Activated T-helper 2 cell treated with anti-CD3 and anti-CD28 coated beads, Interferon-gamma antibody, Interleukin-2, Interleukin-4, amounts not matched to agents 10 μg/mL and 5 μg/mL and 100 μg/mL, durations not matched to agents 14 hours and 24 hours and 36 hours (primary cell): ENCODE results near the gene NRAS. TPM values are rescaled to one million over a fixed set of nuclear protein-coding genes. Genes with fewer than 3 reads are reported as not detected.

Experiments used
- DNase-seq: peaks from one replicate; pipeline ENCODE4 v3.0.0; 2021; ENCODE audit warnings: low spot score
- H3K27ac Mint-ChIP-seq: one replicate; pipeline ENCODE4 v1.8.0; 2021; ENCODE audit warnings: mixed read lengths
- H3K27me3 Mint-ChIP-seq: one replicate; pipeline ENCODE4 v1.8.0; 2021; ENCODE audit warnings: low read depth, mixed read lengths
- H3K36me3 Mint-ChIP-seq: one replicate; pipeline ENCODE4 v1.8.0; 2021; ENCODE audit warnings: low read depth, mixed read lengths
- H3K4me1 Mint-ChIP-seq: one replicate; pipeline ENCODE4 v1.8.0; 2021; ENCODE audit warnings: low read depth, mixed read lengths
- H3K4me3 Mint-ChIP-seq: one replicate; pipeline ENCODE4 v1.8.0; 2021; ENCODE audit warnings: low read depth, mild to moderate bottlenecking, moderate library complexity, mixed read lengths
- H3K9me3 Mint-ChIP-seq: one replicate; pipeline ENCODE4 v1.8.0; 2021; ENCODE audit warnings: mixed read lengths
- intact Hi-C: fragments of 100-400 bp; cut with micrococcal nuclease; formaldehyde crosslinking; loops from one replicate; pipeline ENCODE4 v1.15.1; 2023
- total RNA-seq: library from RNA; stranded (reverse); gene quantifications from 2 replicates; pipeline ENCODE4 v1.2.3, GENCODE V29; 2022

The NRAS gene
- total RNA-seq, 1 donor from 2014 or later, result 63.3 TPM

- H3K27ac Mint-ChIP-seq, result no peak overlapping the region
Measured at GRCh38 chr1:114668373-114668772, 48.2 kb downstream of the NRAS start.

GRCh38 chr1:114666954-114667353, 49.6 kb downstream of the NRAS start:
- Mint-ChIP-seq H3K27me3 (peaks cover 29% of the 10 kb centered on the region), H3K27ac (no peak overlapping the region), H3K36me3 (no peaks in the 10 kb centered on the region), H3K4me1 (peaks cover 4% of the 10 kb centered on the region), H3K4me3 (no peak overlapping the region), H3K9me3 (no peaks in the 10 kb centered on the region)
- no peak for DNase-seq
- intact Hi-C loops, result no loop called here

More at GRCh38 chr1:114668373-114668772, 48.2 kb downstream of the NRAS start:
- Mint-ChIP-seq H3K4me3 (no peak overlapping the region), H3K9me3 (no peaks in the 10 kb centered on the region), H3K27me3 (peaks cover 31% of the 10 kb centered on the region), H3K36me3 (no peaks in the 10 kb centered on the region), H3K4me1 (peaks cover 4% of the 10 kb centered on the region)
- DNase-seq, result no peak
- intact Hi-C loops, result no loop called here

DNA sequence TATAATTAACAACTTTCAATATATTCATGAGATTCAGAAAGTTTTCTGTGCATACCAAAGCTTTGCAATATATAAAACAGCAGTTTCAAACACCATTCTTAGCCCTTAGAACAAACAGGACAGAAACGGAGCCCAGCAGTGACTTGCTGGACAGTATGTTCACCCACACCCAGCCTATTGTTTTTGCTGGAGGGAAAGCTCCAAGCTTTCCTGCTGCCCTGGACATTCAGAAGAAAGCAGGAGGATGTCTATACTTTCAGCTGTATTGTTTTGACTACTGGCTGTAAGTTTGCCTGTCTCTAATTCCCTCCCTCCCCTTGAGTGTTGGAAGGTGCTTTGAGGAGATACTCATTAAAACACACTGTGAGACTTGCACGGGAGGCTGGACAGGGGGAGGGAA, 56.3 kb downstream of the NRAS start:
- Mint-ChIP-seq H3K9me3 (no peaks in the 10 kb centered on the region), H3K27me3 (peaks cover 24% of the 10 kb centered on the region), H3K36me3 (no peaks in the 10 kb centered on the region), H3K4me1 (no peaks in the 10 kb centered on the region), H3K4me3 (no peak overlapping the region), H3K27ac (no peak overlapping the region)
- intact Hi-C loops, result no loop called here
- DNase-seq, result no peak

Other genes starting within 250 kb of the NRAS start
- gene TRIM33, start 205.6 kb downstream of the NRAS start, total RNA-seq, result 41.5 and 44.7 TPM in 2 replicates
- gene BCAS2, start 135.2 kb downstream of the NRAS start, total RNA-seq, result 52.1 and 54.1 TPM in 2 replicates
- gene DENND2C, start 46.7 kb downstream of the NRAS start, total RNA-seq, result 0.21 and 0.30 TPM in 2 replicates
- not detected in 2 replicates for gene AMPD1, start 21.2 kb downstream of the NRAS start, total RNA-seq
- gene CSDE1, start 41.2 kb upstream of the NRAS start, total RNA-seq, result 411 and 414 TPM in 2 replicates
- 57.6 and 64.2 TPM in 2 replicates for gene SIKE1, start 63.9 kb upstream of the NRAS start, total RNA-seq
- gene SYCP1, start 138.1 kb upstream of the NRAS start, total RNA-seq, result not detected in 2 replicates